WTC11 (cell line): ENCODE measurements around the gene PPP1R3F. TPM values are rescaled to one million over a fixed set of nuclear protein-coding genes. Genes with fewer than 3 reads are reported as not detected.

Experiments used
- ATAC-seq: fragments of 200-7000 bp; cut with Tn5 transposase; 2 replicates; pipeline ENCODE4 v1.10.0; 2021; ENCODE audit warnings: mild to moderate bottlenecking, moderate library complexity
- CTCF ChIA-PET: fragments of 300-600 bp; sonication (Branson Sonifier 250); formaldehyde crosslinking; loops from one replicate; lab custom pipeline; 2021; ENCODE audit warnings: antibody characterized with exemption; lab: Charles Lee
- POLR2A ChIA-PET: fragments of 350-600 bp; sonication (Branson Sonifier 250); formaldehyde crosslinking; loops from one replicate; lab custom pipeline; 2021; ENCODE audit warnings: antibody characterized with exemption; lab: Charles Lee
- DNase-seq: peaks from one replicate; pipeline ENCODE4 v3.0.0; 2021; ENCODE audit warnings: low spot score
- H3K27ac Mint-ChIP-seq: 2 replicates; pipeline ENCODE4 v1.8.0; 2021; ENCODE audit warnings: mixed read lengths
- H3K27me3 Mint-ChIP-seq: 2 replicates; pipeline ENCODE4 v1.8.0; 2021; ENCODE audit warnings: low read depth, mild to moderate bottlenecking, moderate library complexity, mixed read lengths
- H3K36me3 Mint-ChIP-seq: 2 replicates; pipeline ENCODE4 v1.8.0; 2021; ENCODE audit warnings: mixed read lengths
- H3K4me1 Mint-ChIP-seq: 2 replicates; pipeline ENCODE4 v1.8.0; 2022; ENCODE audit warnings: mixed read lengths
- H3K4me3 Mint-ChIP-seq: 2 replicates; pipeline ENCODE4 v1.8.0; 2021; ENCODE audit warnings: mild to moderate bottlenecking, moderate library complexity, mixed read lengths
- H3K9me3 Mint-ChIP-seq: 2 replicates; pipeline ENCODE4 v1.8.0; 2021; ENCODE audit warnings: mixed read lengths
- CREB1 ChIP-seq: sonication (generic); formaldehyde crosslinking; IDR thresholded peaks from 2 replicates; pipeline ENCODE4 v1.8.0; 2023; ENCODE audit warnings: mild to moderate bottlenecking, missing genetic modification reagents
- CREM ChIP-seq: sonication (generic); formaldehyde crosslinking; IDR thresholded peaks from 2 replicates; pipeline ENCODE4 v1.8.1; 2022; ENCODE audit warnings: mild to moderate bottlenecking, missing genetic modification reagents, moderate library complexity
- ELF4 ChIP-seq: sonication (generic); formaldehyde crosslinking; IDR thresholded peaks from 2 replicates; pipeline ENCODE4 v1.8.1; 2022; ENCODE audit warnings: low read depth, mild to moderate bottlenecking, moderate library complexity, missing genetic modification reagents
- EMX1 ChIP-seq: fragments of 250-450 bp; sonication (Bioruptor Pico); IDR thresholded peaks from 2 replicates; pipeline ENCODE4 v1.8.0; 2021; ENCODE audit warnings: mild to moderate bottlenecking
- FOXJ3 ChIP-seq: sonication (generic); formaldehyde crosslinking; IDR thresholded peaks from 2 replicates; pipeline ENCODE4 v1.9.0; 2021; ENCODE audit warnings: missing genetic modification reagents, mild to moderate bottlenecking, borderline replicate concordance
- GABPB1 ChIP-seq: sonication (generic); formaldehyde crosslinking; IDR thresholded peaks from 2 replicates; pipeline ENCODE4 v1.8.1; 2023; ENCODE audit warnings: mild to moderate bottlenecking, missing genetic modification reagents
- IRF2 ChIP-seq: sonication (generic); formaldehyde crosslinking; IDR thresholded peaks from 2 replicates; pipeline ENCODE4 v1.8.0; 2022; ENCODE audit warnings: low read depth, missing genetic modification reagents, borderline replicate concordance
- NFE2L1 ChIP-seq: sonication (generic); formaldehyde crosslinking; IDR thresholded peaks from 2 replicates; pipeline ENCODE4 v1.8.1; 2023; ENCODE audit warnings: missing genetic modification reagents
- PREB ChIP-seq: sonication (generic); formaldehyde crosslinking; IDR thresholded peaks from 2 replicates; pipeline ENCODE4 v1.8.1; 2022; ENCODE audit warnings: mild to moderate bottlenecking, missing genetic modification reagents, moderate library complexity, borderline replicate concordance
- RELA ChIP-seq: sonication (generic); formaldehyde crosslinking; IDR thresholded peaks from 2 replicates; pipeline ENCODE4 v1.8.1; 2022; ENCODE audit warnings: missing genetic modification reagents, mild to moderate bottlenecking, borderline replicate concordance
- SMAD3 ChIP-seq: sonication (generic); formaldehyde crosslinking; IDR thresholded peaks from 2 replicates; pipeline ENCODE4 v1.8.0; 2022; ENCODE audit warnings: missing genetic modification reagents, mild to moderate bottlenecking, borderline replicate concordance
- SOX15 ChIP-seq: fragments of 250-450 bp; sonication (Bioruptor Pico); IDR thresholded peaks from 2 replicates; pipeline ENCODE4 v1.9.0; 2021; ENCODE audit warnings: mild to moderate bottlenecking
- SP1 ChIP-seq: sonication (generic); formaldehyde crosslinking; conservative IDR thresholded peaks from 2 replicates; pipeline ENCODE4 v1.8.1; 2022; ENCODE audit warnings: missing genetic modification reagents
- ZNF121 ChIP-seq: sonication (generic); formaldehyde crosslinking; IDR thresholded peaks from 2 replicates; pipeline ENCODE4 v1.8.0; 2023; ENCODE audit warnings: missing genetic modification reagents
- total RNA-seq: library from RNA; stranded (reverse); gene quantifications from 3 replicates; pipeline ENCODE4 v1.2.3, GENCODE V29; 2021
- TF ChIP-seq, protein P1 (sequence below): sonication (generic); formaldehyde crosslinking; IDR thresholded peaks from 2 replicates; pipeline ENCODE4 v1.8.0; 2022; ENCODE audit warnings: mild to moderate bottlenecking, missing genetic modification reagents
- TF ChIP-seq, protein P2 (sequence below): fragments of 250-450 bp; sonication (Bioruptor Pico); IDR thresholded peaks from 2 replicates; pipeline ENCODE4 v1.9.0; 2021; ENCODE audit warnings: mild to moderate bottlenecking
- TF ChIP-seq, protein P3 (sequence below): sonication (generic); formaldehyde crosslinking; conservative IDR thresholded peaks from 2 replicates; pipeline ENCODE4 v1.8.1; 2023; ENCODE audit warnings: mild to moderate bottlenecking, low read depth, missing genetic modification reagents, moderate library complexity
- TF ChIP-seq, protein P4 (sequence below): sonication (generic); formaldehyde crosslinking; IDR thresholded peaks from 2 replicates; pipeline ENCODE4 v1.8.1; 2023; ENCODE audit warnings: mild to moderate bottlenecking, missing genetic modification reagents, borderline replicate concordance

PPP1R3F gene
- total RNA-seq, 1 experiment from 2014 or later: 7.0 TPM

DNA sequence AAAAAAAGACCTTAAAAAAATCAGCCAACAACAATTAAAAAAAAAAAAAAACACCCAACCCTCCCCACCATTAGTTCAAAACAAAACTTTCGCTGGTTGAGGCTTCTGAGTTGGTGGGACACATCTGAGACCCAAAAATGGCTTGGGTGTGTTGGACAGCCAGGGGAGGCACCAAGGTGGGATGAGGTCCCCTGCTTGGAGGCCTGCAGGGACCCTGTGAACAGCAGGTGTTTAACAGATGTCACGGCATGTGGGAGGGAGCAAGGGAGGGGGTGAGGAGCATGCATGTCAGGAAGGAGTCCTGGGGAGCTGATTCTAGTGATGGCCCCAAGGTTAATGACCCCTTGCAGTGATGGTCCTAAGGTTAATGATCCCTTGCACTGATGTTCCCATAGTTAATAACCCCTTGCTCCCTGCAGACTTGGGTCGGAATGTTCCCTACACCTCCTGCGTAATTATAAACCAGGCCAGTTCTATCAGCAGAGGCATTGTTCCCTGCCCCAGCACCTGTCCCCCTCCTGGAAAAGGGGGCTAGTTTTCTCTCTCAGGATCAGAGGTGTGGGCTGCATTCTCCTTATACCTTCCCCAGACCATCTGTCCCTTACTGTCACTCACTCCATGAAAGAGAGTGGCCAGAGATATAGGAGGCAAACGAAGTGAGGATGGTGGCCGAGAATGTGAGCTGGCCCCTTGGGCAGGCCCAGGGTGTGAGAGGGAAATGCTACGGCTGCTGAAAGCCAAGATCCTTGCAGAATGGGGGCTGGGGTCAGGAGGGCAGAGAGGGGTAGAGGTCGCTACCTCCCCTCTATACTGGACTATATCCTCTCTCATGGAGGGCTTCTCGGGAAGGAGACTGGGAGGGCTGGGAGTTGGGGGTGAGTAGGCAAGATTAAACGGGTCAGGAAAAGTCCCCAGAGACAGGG lies 2.8 kb upstream of the PPP1R3F start:
- DNase-seq (no peak), ATAC-seq (no peak)
- Mint-ChIP-seq H3K9me3 (no peaks in the 10 kb centered on the region), H3K27ac (no peak overlapping the region), H3K4me3 (peak overlapping the region; percentile 95; the same call in 1 of the 2 replicates), H3K4me1 (peaks cover 18% of the 10 kb centered on the region), H3K27me3 (peaks cover 2% of the 10 kb centered on the region; the same call in 1 of the 2 replicates), H3K36me3 (0 out of 2 replicates have a peak, but pooled peaks cover 5% of the 10 kb centered on the region)
- ChIA-PET POLR2A (no interaction called here), CTCF (no interaction called here)
- TF ChIP-seq CREM (CRISPR knock-in tag) (no peak), IRF2 (no peak), SOX15 (CRISPR knock-in tag) (no peak), SMAD3 (CRISPR knock-in tag) (no peak), NFE2L1 (CRISPR knock-in tag) (no peak), GABPB1 (no peak), ZNF121 (CRISPR knock-in tag) (no peak), SP1 (CRISPR knock-in tag) (no peak), PREB (no peak), RELA (CRISPR knock-in tag) (no peak), FOXJ3 (CRISPR knock-in tag) (no peak), CREB1 (CRISPR knock-in tag) (no peak), ELF4 (CRISPR knock-in tag) (no peak), EMX1 (CRISPR knock-in tag) (no peak)
- TF ChIP-seq, protein P1, sequence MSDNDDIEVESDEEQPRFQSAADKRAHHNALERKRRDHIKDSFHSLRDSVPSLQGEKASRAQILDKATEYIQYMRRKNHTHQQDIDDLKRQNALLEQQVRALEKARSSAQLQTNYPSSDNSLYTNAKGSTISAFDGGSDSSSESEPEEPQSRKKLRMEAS (CRISPR knock-in tag): no peak
- TF ChIP-seq, protein P2, sequence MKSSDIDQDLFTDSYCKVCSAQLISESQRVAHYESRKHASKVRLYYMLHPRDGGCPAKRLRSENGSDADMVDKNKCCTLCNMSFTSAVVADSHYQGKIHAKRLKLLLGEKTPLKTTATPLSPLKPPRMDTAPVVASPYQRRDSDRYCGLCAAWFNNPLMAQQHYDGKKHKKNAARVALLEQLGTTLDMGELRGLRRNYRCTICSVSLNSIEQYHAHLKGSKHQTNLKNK: no peak
- TF ChIP-seq, protein P3, sequence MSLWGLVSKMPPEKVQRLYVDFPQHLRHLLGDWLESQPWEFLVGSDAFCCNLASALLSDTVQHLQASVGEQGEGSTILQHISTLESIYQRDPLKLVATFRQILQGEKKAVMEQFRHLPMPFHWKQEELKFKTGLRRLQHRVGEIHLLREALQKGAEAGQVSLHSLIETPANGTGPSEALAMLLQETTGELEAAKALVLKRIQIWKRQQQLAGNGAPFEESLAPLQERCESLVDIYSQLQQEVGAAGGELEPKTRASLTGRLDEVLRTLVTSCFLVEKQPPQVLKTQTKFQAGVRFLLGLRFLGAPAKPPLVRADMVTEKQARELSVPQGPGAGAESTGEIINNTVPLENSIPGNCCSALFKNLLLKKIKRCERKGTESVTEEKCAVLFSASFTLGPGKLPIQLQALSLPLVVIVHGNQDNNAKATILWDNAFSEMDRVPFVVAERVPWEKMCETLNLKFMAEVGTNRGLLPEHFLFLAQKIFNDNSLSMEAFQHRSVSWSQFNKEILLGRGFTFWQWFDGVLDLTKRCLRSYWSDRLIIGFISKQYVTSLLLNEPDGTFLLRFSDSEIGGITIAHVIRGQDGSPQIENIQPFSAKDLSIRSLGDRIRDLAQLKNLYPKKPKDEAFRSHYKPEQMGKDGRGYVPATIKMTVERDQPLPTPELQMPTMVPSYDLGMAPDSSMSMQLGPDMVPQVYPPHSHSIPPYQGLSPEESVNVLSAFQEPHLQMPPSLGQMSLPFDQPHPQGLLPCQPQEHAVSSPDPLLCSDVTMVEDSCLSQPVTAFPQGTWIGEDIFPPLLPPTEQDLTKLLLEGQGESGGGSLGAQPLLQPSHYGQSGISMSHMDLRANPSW (CRISPR knock-in tag): no peak
- TF ChIP-seq, protein P4, sequence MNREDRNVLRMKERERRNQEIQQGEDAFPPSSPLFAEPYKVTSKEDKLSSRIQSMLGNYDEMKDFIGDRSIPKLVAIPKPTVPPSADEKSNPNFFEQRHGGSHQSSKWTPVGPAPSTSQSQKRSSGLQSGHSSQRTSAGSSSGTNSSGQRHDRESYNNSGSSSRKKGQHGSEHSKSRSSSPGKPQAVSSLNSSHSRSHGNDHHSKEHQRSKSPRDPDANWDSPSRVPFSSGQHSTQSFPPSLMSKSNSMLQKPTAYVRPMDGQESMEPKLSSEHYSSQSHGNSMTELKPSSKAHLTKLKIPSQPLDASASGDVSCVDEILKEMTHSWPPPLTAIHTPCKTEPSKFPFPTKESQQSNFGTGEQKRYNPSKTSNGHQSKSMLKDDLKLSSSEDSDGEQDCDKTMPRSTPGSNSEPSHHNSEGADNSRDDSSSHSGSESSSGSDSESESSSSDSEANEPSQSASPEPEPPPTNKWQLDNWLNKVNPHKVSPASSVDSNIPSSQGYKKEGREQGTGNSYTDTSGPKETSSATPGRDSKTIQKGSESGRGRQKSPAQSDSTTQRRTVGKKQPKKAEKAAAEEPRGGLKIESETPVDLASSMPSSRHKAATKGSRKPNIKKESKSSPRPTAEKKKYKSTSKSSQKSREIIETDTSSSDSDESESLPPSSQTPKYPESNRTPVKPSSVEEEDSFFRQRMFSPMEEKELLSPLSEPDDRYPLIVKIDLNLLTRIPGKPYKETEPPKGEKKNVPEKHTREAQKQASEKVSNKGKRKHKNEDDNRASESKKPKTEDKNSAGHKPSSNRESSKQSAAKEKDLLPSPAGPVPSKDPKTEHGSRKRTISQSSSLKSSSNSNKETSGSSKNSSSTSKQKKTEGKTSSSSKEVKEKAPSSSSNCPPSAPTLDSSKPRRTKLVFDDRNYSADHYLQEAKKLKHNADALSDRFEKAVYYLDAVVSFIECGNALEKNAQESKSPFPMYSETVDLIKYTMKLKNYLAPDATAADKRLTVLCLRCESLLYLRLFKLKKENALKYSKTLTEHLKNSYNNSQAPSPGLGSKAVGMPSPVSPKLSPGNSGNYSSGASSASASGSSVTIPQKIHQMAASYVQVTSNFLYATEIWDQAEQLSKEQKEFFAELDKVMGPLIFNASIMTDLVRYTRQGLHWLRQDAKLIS (CRISPR knock-in tag): no peak
